Endothelial cell of umbilical vein (primary cell): ENCODE results near the gene FADS2.

ENCODE experiments used
- CTCF ChIP-seq, 2 donors: IDR thresholded peaks; 1 replicate in 1 of 2; 2 replicates in 1 of 2; pipeline ENCODE4 v1.5.1; 2011; ENCODE audit warnings: low read length in 2 of 2, mild to moderate bottlenecking in 2 of 2, moderate library complexity in 2 of 2, control low read depth in 1 of 2, inconsistent platforms in 1 of 2, low read depth in 1 of 2; ENCODE audit not compliant: insufficient read depth in 1 of 2; ENCODE audit errors: extremely low read depth in 1 of 2
- EZH2 ChIP-seq: IDR thresholded peaks from 2 replicates; pipeline ENCODE4 v1.6.1; 2012; ENCODE audit warnings: borderline replicate concordance, low read depth, mild to moderate bottlenecking, moderate library complexity, low read length, inconsistent platforms; ENCODE audit not compliant: severe bottlenecking
- GATA2 ChIP-seq: IDR thresholded peaks from 2 replicates; pipeline ENCODE4 v1.7.0; 2011; ENCODE audit warnings: low read depth, mild to moderate bottlenecking, moderate library complexity, mixed read lengths, low read length; ENCODE audit not compliant: insufficient read length, insufficient read depth
- JUN ChIP-seq: IDR thresholded peaks from 2 replicates; pipeline ENCODE4 v1.6.1; 2011; ENCODE audit warnings: borderline replicate concordance, low read depth; ENCODE audit not compliant: insufficient read length, insufficient read depth
- MYC ChIP-seq: IDR thresholded peaks from one replicate; pipeline ENCODE4 v1.6.1; 2011; ENCODE audit warnings: mild to moderate bottlenecking, low read depth, low read length
- POLR2A ChIP-seq: IDR thresholded peaks from 2 replicates; pipeline ENCODE4 v1.6.1; 2012; ENCODE audit warnings: low read depth, mild to moderate bottlenecking, control low read depth, low read length
- POLR2AphosphoS5 ChIP-seq: IDR thresholded peaks from 2 replicates; pipeline ENCODE4 v1.6.1; 2012; ENCODE audit warnings: low read depth, mild to moderate bottlenecking, control low read depth, low read length, moderate library complexity; ENCODE audit not compliant: insufficient read depth
- TF ChIP-seq, protein P1 (sequence below): IDR thresholded peaks from 2 replicates; pipeline ENCODE4 v1.6.1; 2011; ENCODE audit not compliant: insufficient read depth, insufficient read length

DNA sequence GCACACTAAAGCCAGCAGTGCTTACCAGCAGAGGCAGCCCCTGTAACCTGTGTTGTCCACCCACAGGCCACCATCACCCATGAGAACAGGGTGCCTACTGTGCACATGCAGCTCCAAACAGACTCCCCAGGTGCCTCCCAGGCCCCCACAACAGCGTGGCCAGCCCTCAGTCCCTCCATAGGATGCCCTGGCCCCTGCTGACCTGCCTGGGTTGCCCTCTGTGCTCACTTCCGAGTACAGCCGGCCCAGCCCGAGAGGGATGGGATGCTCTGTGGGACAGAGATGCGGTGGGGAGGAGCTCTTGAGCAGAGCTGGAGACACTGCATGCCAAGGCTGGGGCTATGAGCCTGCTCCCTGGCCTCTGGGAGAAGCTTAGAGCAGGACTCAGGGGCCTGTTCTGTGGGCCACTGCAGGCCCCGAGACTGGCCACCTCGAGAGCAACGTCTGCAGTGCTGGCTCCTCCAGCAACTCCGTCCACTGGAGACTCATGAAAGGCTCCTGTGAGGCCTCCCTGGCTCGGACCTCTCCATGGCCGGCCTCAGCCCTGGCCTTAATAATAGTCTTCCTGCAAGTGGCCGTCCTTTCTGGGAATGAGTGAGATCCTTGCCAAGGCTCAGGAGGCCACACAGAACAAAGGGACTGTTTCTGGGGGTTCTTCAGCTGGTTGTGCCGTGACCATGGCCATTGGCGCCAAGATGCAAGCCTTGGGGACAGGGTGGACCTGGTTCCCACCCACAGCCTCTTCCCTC, 27.0 kb downstream of the FADS2 start:
- TF ChIP-seq CTCF (IDR thresholded peaks at IDR 0.05; ENCODE audit: extremely low read depth in 1 of 2, insufficient read depth in 1 of 2, low read depth in 1 of 2, low read length in 2 of 2): no peak
- TF ChIP-seq, protein P1, sequence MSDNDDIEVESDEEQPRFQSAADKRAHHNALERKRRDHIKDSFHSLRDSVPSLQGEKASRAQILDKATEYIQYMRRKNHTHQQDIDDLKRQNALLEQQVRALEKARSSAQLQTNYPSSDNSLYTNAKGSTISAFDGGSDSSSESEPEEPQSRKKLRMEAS: no peak
- TF ChIP-seq POLR2A: no peak
- no peak for TF ChIP-seq EZH2
- TF ChIP-seq POLR2AphosphoS5: no peak
- no peak for TF ChIP-seq MYC
- TF ChIP-seq JUN: no peak
- TF ChIP-seq GATA2: no peak
